GM23338 (cell line): ENCODE data around the gene IQSEC2. TPM values are rescaled to one million over a fixed set of nuclear protein-coding genes. Genes with fewer than 3 reads are reported as not detected.

Experiments used
- ATAC-seq: fragments of 200-7000 bp; cut with Tn5 transposase; 3 replicates; pipeline ENCODE4 v1.9.1; 2020
- DNase-seq: peaks from one replicate; pipeline ENCODE4 v3.0.0-alpha.2; 2015; ENCODE audit warnings: low spot score
- H2AFZ ChIP-seq: fragments of 200-600 bp; sonication (generic); 2 replicates; pipeline ENCODE4 v1.8.0; 2016; ENCODE audit warnings: antibody characterized with exemption, mild to moderate bottlenecking, moderate library complexity
- H3F3A ChIP-seq: fragments of 200-600 bp; sonication (generic); replicated peaks from 2 replicates; pipeline ENCODE4 v1.8.0; 2017; ENCODE audit warnings: antibody characterized with exemption, mixed run types, low read depth
- H3K27ac ChIP-seq: fragments of 200-600 bp; sonication (generic); 2 replicates; pipeline ENCODE4 v1.6.1; 2016; ENCODE audit warnings: low read depth
- H3K27me3 ChIP-seq: fragments of 200-600 bp; sonication (generic); 2 replicates; pipeline ENCODE4 v1.8.0; 2016; ENCODE audit warnings: mild to moderate bottlenecking, mixed run types, moderate library complexity; ENCODE audit not compliant: insufficient read depth
- H3K36me3 ChIP-seq: fragments of 200-600 bp; sonication (generic); 2 replicates; pipeline ENCODE4 v1.8.0; 2016; ENCODE audit warnings: mild to moderate bottlenecking; ENCODE audit not compliant: insufficient read depth
- H3K4me1 ChIP-seq: fragments of 200-600 bp; sonication (generic); 2 replicates; pipeline ENCODE4 v1.8.0; 2016; ENCODE audit warnings: mild to moderate bottlenecking, moderate library complexity; ENCODE audit not compliant: insufficient read depth
- H3K4me2 ChIP-seq: fragments of 200-600 bp; sonication (generic); 2 replicates; pipeline ENCODE4 v1.7.1; 2017; ENCODE audit warnings: mixed run types
- H3K4me3 ChIP-seq: fragments of 200-600 bp; sonication (generic); 2 replicates; pipeline ENCODE4 v1.6.1; 2016; ENCODE audit warnings: mixed run types
- H3K79me2 ChIP-seq: fragments of 200-600 bp; sonication (generic); replicated peaks from 2 replicates; pipeline ENCODE4 v1.8.0; 2017; ENCODE audit warnings: mild to moderate bottlenecking; ENCODE audit not compliant: insufficient read depth
- H3K9me2 ChIP-seq: fragments of 200-600 bp; sonication (generic); 2 replicates; pipeline ENCODE4 v1.8.0; 2017; ENCODE audit not compliant: insufficient read depth
- H4K20me1 ChIP-seq: fragments of 200-600 bp; sonication (generic); replicated peaks from 2 replicates; pipeline ENCODE4 v1.8.0; 2017; ENCODE audit warnings: mild to moderate bottlenecking; ENCODE audit not compliant: insufficient read depth
- H3K27ac Mint-ChIP-seq: 2 replicates; pipeline ENCODE4 v1.8.0; 2020; ENCODE audit warnings: inconsistent platforms, mild to moderate bottlenecking, moderate library complexity, mixed read lengths
- H3K27me3 Mint-ChIP-seq: 3 replicates; pipeline ENCODE4 v1.8.0; 2022; ENCODE audit warnings: low read depth, mild to moderate bottlenecking, moderate library complexity, mixed read lengths, inconsistent platforms; ENCODE audit not compliant: insufficient read depth, poor library complexity
- H3K36me3 Mint-ChIP-seq: 3 replicates; pipeline ENCODE4 v1.8.0; 2021; ENCODE audit warnings: low read depth, mild to moderate bottlenecking, inconsistent platforms, moderate library complexity, mixed read lengths
- H3K4me1 Mint-ChIP-seq: 3 replicates; pipeline ENCODE4 v1.8.0; 2020; ENCODE audit warnings: mild to moderate bottlenecking, inconsistent platforms, mixed read lengths
- H3K4me3 Mint-ChIP-seq: 3 replicates; pipeline ENCODE4 v1.8.0; 2021; ENCODE audit warnings: moderate library complexity, mild to moderate bottlenecking, inconsistent platforms, mixed read lengths
- H3K9me3 Mint-ChIP-seq: 3 replicates; pipeline ENCODE4 v1.8.0; 2020; ENCODE audit warnings: moderate library complexity, mild to moderate bottlenecking, inconsistent platforms, mixed read lengths
- CTCF ChIP-seq, 2 experiments: fragments of 200-600 bp in 1 of 2; sonication (generic) in 1 of 2; conservative IDR thresholded peaks; 2 replicates each; pipeline versions ENCODE4 v1.5.1 to v1.6.1; 2016 to 2017; ENCODE audit warnings: antibody characterized with exemption in 2 of 2, low read depth in 2 of 2, mild to moderate bottlenecking in 2 of 2, moderate library complexity in 1 of 2
- NANOG ChIP-seq: IDR thresholded peaks from 2 replicates; pipeline ENCODE4 v1.6.1; 2016; ENCODE audit warnings: antibody characterized with exemption, borderline replicate concordance
- POLR2AphosphoS5 ChIP-seq: IDR thresholded peaks from 2 replicates; pipeline ENCODE4 v1.6.1; 2016; ENCODE audit warnings: antibody characterized with exemption, low read depth
- STAT1 ChIP-seq: IDR thresholded peaks from one replicate; pipeline ENCODE4 v1.6.1; 2016; ENCODE audit warnings: antibody characterized with exemption; ENCODE audit not compliant: unreplicated experiment
- ZNF114 ChIP-seq: fragments of 250-450 bp; sonication (Bioruptor Pico); IDR thresholded peaks from 2 replicates; pipeline ENCODE4 v1.5.0; 2020; ENCODE audit warnings: mild to moderate bottlenecking, moderate library complexity
- ZNF331 ChIP-seq: fragments of 250-450 bp; sonication (Bioruptor Pico); IDR thresholded peaks from 2 replicates; pipeline ENCODE4 v1.5.0; 2020; ENCODE audit warnings: low read depth, mild to moderate bottlenecking, moderate library complexity
- ZNF462 ChIP-seq: fragments of 250-450 bp; sonication (Bioruptor Pico); IDR thresholded peaks from 2 replicates; pipeline ENCODE4 v1.5.0; 2020; ENCODE audit warnings: mild to moderate bottlenecking, moderate library complexity
- polyA plus RNA-seq: library from polyadenylated mRNA; unstranded; fragments of >200 nt; fragmentation: Nextera tagmentation; extraction: Ambion mirVana; gene quantifications from 2 replicates; pipeline ENCODE4 v1.2.1, GENCODE V29; 2016
- total RNA-seq: library from RNA; depleted of rRNA; stranded (reverse); fragments of >200 nt; shearing (Covaris generic); gene quantifications from 2 replicates; pipeline ENCODE4 v1.2.3, GENCODE V29; 2014

Gene IQSEC2
- total and polyA plus RNA-seq, 2 experiments from 2014 or later, result 12.3 to 92.2 TPM

- no peak for TF ChIP-seq ZNF462 (CRISPR knock-in tag)
- no peak for TF ChIP-seq ZNF114 (CRISPR knock-in tag)
- TF ChIP-seq ZNF331, result no peak
- TF ChIP-seq STAT1, result no peak
- TF ChIP-seq NANOG, result no peak
These were observed 39.8 kb downstream of the IQSEC2 start (continued) for GRCh38 chrX:53241558-53241957.

- Histone ChIP-seq H3K36me3 (peaks cover 5% of the 10 kb centered on the region; the same call in 1 of the 2 replicates), H3K27ac (no peak overlapping the region), H3K79me2 (no peaks in the 10 kb centered on the region), H3K9me2 (no peaks in the 10 kb centered on the region), H2AFZ (no peak overlapping the region), H3K4me2 (no peak overlapping the region), H3K4me3 (no peak overlapping the region), H3F3A (no peaks in the 10 kb centered on the region), H3K4me1 (no peaks in the 10 kb centered on the region), H3K27me3 (no peaks in the 10 kb centered on the region), H4K20me1 (no peaks in the 10 kb centered on the region)
- peak; percentile 20 for DNase-seq
- ATAC-seq, result peak; percentile 79
- H3K4me1 Mint-ChIP-seq, result no peaks in the 10 kb centered on the region; the same call in 2 of the 3 replicates
- H3K27ac Mint-ChIP-seq, result no peak overlapping the region
- peaks cover 28% of the 10 kb centered on the region for H3K36me3 Mint-ChIP-seq
- H3K9me3 Mint-ChIP-seq, result no peaks in the 10 kb centered on the region
- no peak for TF ChIP-seq POLR2AphosphoS5
- TF ChIP-seq NANOG, result no peak
- peak; percentile 22 to 44; a peak in 2 of 4 replicates for TF ChIP-seq CTCF (conservative IDR thresholded peaks at IDR 0.05; ENCODE audit: low read depth in 2 of 2)
- 0 out of 3 replicates have a peak overlapping the region, but pooled peaks have one; percentile 36 for H3K4me3 Mint-ChIP-seq
- peaks cover 3% of the 10 kb centered on the region for H3K27me3 Mint-ChIP-seq
These were observed 41.9 kb downstream of the IQSEC2 start for GRCh38 chrX:53239474-53239873.
